DND-41 (cell line): Measurements from ENCODE around the gene RPUSD1.

Experiments used
- ATAC-seq: fragments of 200-7000 bp; cut with Tn5 transposase; 3 replicates; pipeline ENCODE4 v1.9.1; 2021; ENCODE audit warnings: low read depth; ENCODE audit not compliant: insufficient read depth
- DNase-seq: peaks from one replicate; pipeline ENCODE4 v3.0.0-alpha.2; 2020
- H2AFZ ChIP-seq: 2 replicates; pipeline ENCODE4 v1.6.0; 2012; ENCODE audit warnings: low read depth, low read length
- H3K27ac ChIP-seq: 2 replicates; pipeline ENCODE4 v1.5.1; 2012; ENCODE audit warnings: low read length, inconsistent platforms
- H3K27me3 ChIP-seq: fragments of 200-600 bp; sonication (generic); 2 replicates; pipeline ENCODE4 v1.6.0; 2012; ENCODE audit warnings: low read length, mild to moderate bottlenecking, inconsistent platforms; ENCODE audit not compliant: insufficient read depth, poor library complexity
- H3K36me3 ChIP-seq: 2 replicates; pipeline ENCODE4 v1.5.1; 2012; ENCODE audit warnings: low read length, inconsistent platforms; ENCODE audit not compliant: insufficient read depth
- H3K4me1 ChIP-seq: 2 replicates; pipeline ENCODE4 v1.5.1; 2012; ENCODE audit warnings: mild to moderate bottlenecking, low read length; ENCODE audit not compliant: insufficient read depth
- H3K4me2 ChIP-seq: 2 replicates; pipeline ENCODE4 v1.6.0; 2012; ENCODE audit warnings: mild to moderate bottlenecking, moderate library complexity, low read length, inconsistent platforms; ENCODE audit not compliant: insufficient read depth
- H3K4me3 ChIP-seq, 2 experiments: fragments of 200-600 bp in 1 of 2; shearing (Covaris generic) in 1 of 2; 2 replicates each; pipeline ENCODE4 v1.5.1; 2012 to 2016; ENCODE audit warnings: inconsistent platforms in 2 of 2, low read length in 2 of 2, mild to moderate bottlenecking in 2 of 2, low read depth in 1 of 2, moderate library complexity in 1 of 2
- H3K79me2 ChIP-seq: 2 replicates; pipeline ENCODE4 v1.6.0; 2012; ENCODE audit warnings: low read length, inconsistent platforms; ENCODE audit not compliant: insufficient read depth
- H3K9ac ChIP-seq: 2 replicates; pipeline ENCODE4 v1.6.0; 2012; ENCODE audit warnings: low read depth, mild to moderate bottlenecking, inconsistent platforms, low read length, moderate library complexity
- H3K9me3 ChIP-seq: 2 replicates; pipeline ENCODE4 v1.5.1; 2012; ENCODE audit warnings: low read length, moderate library complexity, mild to moderate bottlenecking, inconsistent platforms; ENCODE audit not compliant: insufficient read depth, severe bottlenecking
- H4K20me1 ChIP-seq: 2 replicates; pipeline ENCODE4 v1.6.0; 2012; ENCODE audit warnings: low read length; ENCODE audit not compliant: insufficient read depth
- CTCF ChIP-seq: IDR thresholded peaks from 2 replicates; pipeline ENCODE4 v1.5.1; 2012; ENCODE audit warnings: borderline replicate concordance, low read length, moderate library complexity, mild to moderate bottlenecking; ENCODE audit not compliant: poor library complexity, severe bottlenecking; ENCODE audit errors: extremely low read depth
- EZH2 ChIP-seq: IDR thresholded peaks from 3 replicates; pipeline ENCODE4 v1.6.1; 2012; ENCODE audit warnings: borderline replicate concordance, low read depth, mild to moderate bottlenecking, moderate library complexity, low read length, inconsistent platforms; ENCODE audit not compliant: severe bottlenecking

RPUSD1 gene

GRCh38 chr16:752007-752312, 36.2 kb downstream of the RPUSD1 start:
- H3K36me3 ChIP-seq: no peaks in the 10 kb centered on the region
- ATAC-seq (no peak), DNase-seq (no peak)
- H3K9ac ChIP-seq: no peak overlapping the region
- no peak for TF ChIP-seq EZH2
- TF ChIP-seq CTCF: no peak
- no peak overlapping the region for H2AFZ ChIP-seq
- H3K27ac ChIP-seq: no peak overlapping the region
- no peaks in the 10 kb centered on the region for H3K79me2 ChIP-seq
- H3K27me3 ChIP-seq: no peaks in the 10 kb centered on the region
- H3K4me3 ChIP-seq: no peak overlapping the region
- no peaks in the 10 kb centered on the region for H4K20me1 ChIP-seq
- no peaks in the 10 kb centered on the region for H3K9me3 ChIP-seq
- no peak overlapping the region for H3K4me2 ChIP-seq
- H3K4me1 ChIP-seq: no peaks in the 10 kb centered on the region

GRCh38 chr16:751152-752006, 36.8 kb downstream of the RPUSD1 start:
- H3K4me3 ChIP-seq: no peak overlapping the region
- ATAC-seq (no peak), DNase-seq (no peak)
- TF ChIP-seq EZH2 (no peak), CTCF (no peak)
- H3K27me3 ChIP-seq: no peaks in the 10 kb centered on the region
- H3K36me3 ChIP-seq: no peaks in the 10 kb centered on the region
- no peak overlapping the region for H3K4me2 ChIP-seq
- H4K20me1 ChIP-seq: no peaks in the 10 kb centered on the region
- no peaks in the 10 kb centered on the region for H3K9me3 ChIP-seq
- no peaks in the 10 kb centered on the region for H3K79me2 ChIP-seq
- no peaks in the 10 kb centered on the region for H3K4me1 ChIP-seq
- no peak overlapping the region for H2AFZ ChIP-seq
- H3K9ac ChIP-seq: no peak overlapping the region
- no peak overlapping the region for H3K27ac ChIP-seq

GRCh38 chr16:750485-750884, 37.7 kb downstream of the RPUSD1 start:
- no peak overlapping the region for H3K27ac ChIP-seq
- no peak overlapping the region for H3K9ac ChIP-seq
- H3K36me3 ChIP-seq: no peaks in the 10 kb centered on the region
- H3K4me1 ChIP-seq: no peaks in the 10 kb centered on the region
- ATAC-seq: no peak
- H3K27me3 ChIP-seq: no peaks in the 10 kb centered on the region
- no peaks in the 10 kb centered on the region for H3K79me2 ChIP-seq
- no peaks in the 10 kb centered on the region for H3K9me3 ChIP-seq
- H4K20me1 ChIP-seq: no peaks in the 10 kb centered on the region
- no peak overlapping the region for H3K4me3 ChIP-seq
- TF ChIP-seq EZH2: no peak
- H3K4me2 ChIP-seq: no peak overlapping the region
- no peak overlapping the region for H2AFZ ChIP-seq
- DNase-seq: no peak

- ATAC-seq: no peak
- H2AFZ ChIP-seq: no peak overlapping the region
- TF ChIP-seq EZH2 (no peak), CTCF (no peak)
- no peak overlapping the region for H3K9ac ChIP-seq
- no peak overlapping the region for H3K27ac ChIP-seq
- no peak overlapping the region for H3K4me2 ChIP-seq
- no peaks in the 10 kb centered on the region for H3K4me1 ChIP-seq
- H4K20me1 ChIP-seq: no peaks in the 10 kb centered on the region
- no peaks in the 10 kb centered on the region for H3K27me3 ChIP-seq
- H3K36me3 ChIP-seq: no peaks in the 10 kb centered on the region
- H3K79me2 ChIP-seq: no peaks in the 10 kb centered on the region
- H3K4me3 ChIP-seq: no peak overlapping the region
- no peaks in the 10 kb centered on the region for H3K9me3 ChIP-seq
- DNase-seq: no peak
These were observed 39.2 kb downstream of the RPUSD1 start for GRCh38 chr16:749010-749409.
